ENCODE results near the gene BMP8B.

DNA sequence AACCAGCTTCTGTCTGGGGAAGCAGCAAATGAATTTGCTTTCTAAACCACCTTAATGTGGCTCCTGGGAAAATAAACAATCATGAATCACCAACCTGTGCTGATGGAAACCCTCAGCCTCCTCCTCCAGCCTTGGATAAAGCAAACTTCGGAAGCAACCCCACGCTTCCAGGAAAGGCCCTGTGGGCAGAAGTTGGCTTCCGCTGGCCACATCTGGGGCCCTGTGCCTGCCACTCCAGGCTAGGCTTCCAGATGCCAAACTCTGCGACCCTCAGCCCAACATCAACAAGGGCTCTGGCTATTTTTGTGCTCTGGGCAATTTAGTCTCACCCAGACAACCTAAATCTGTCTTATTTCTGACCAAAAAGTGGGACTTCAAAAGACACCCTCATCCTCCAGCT is 11.4 kb downstream of the BMP8B start:
- TF ChIP-seq, protein P1, sequence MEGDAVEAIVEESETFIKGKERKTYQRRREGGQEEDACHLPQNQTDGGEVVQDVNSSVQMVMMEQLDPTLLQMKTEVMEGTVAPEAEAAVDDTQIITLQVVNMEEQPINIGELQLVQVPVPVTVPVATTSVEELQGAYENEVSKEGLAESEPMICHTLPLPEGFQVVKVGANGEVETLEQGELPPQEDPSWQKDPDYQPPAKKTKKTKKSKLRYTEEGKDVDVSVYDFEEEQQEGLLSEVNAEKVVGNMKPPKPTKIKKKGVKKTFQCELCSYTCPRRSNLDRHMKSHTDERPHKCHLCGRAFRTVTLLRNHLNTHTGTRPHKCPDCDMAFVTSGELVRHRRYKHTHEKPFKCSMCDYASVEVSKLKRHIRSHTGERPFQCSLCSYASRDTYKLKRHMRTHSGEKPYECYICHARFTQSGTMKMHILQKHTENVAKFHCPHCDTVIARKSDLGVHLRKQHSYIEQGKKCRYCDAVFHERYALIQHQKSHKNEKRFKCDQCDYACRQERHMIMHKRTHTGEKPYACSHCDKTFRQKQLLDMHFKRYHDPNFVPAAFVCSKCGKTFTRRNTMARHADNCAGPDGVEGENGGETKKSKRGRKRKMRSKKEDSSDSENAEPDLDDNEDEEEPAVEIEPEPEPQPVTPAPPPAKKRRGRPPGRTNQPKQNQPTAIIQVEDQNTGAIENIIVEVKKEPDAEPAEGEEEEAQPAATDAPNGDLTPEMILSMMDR (IDR thresholded peaks at IDR 0.05 in 8 of 11, conservative IDR thresholded peaks at IDR 0.05 in 3 of 11), result no peak
- TF ChIP-seq POLR2AphosphoS5 (IDR thresholded peaks at IDR 0.05), result no peak
- no peak for TF ChIP-seq POLR2A (IDR thresholded peaks at IDR 0.05)

Measured in spleen (tissue), 7 donors.